Adrenal gland (tissue), 5 donors: ENCODE data around the gene KDM2A.

ENCODE experiments used
- CTCF ChIP-seq, 6 experiments: fragments of 450-650 bp in 4 of 6; fragments of 200-600 bp in 2 of 6; sonication (generic) in 1 of 6; IDR thresholded peaks; 1 replicate in 5 of 6; 2 replicates in 1 of 6; pipeline versions ENCODE4 v1.5.1 to v1.8.0; 2016 to 2021; ENCODE audit warnings: antibody characterized with exemption in 6 of 6, mild to moderate bottlenecking in 2 of 6, moderate library complexity in 1 of 6
- POLR2A ChIP-seq, 2 donors: fragments of 450-650 bp; IDR thresholded peaks; one replicate each; pipeline ENCODE4 v1.6.1; 2017; ENCODE audit warnings: antibody characterized with exemption in 2 of 2, mild to moderate bottlenecking in 2 of 2, moderate library complexity in 1 of 2
- donor health status: DM: no; HTN: no; CAD: no.

GRCh38 chr11:67238894-67239782, 120.1 kb downstream of the KDM2A start:
- TF ChIP-seq CTCF (IDR thresholded peaks at IDR 0.05) (no peak), POLR2A (IDR thresholded peaks at IDR 0.05) (no peak)
